Neural crest cell (in vitro differentiated cells): ENCODE data around the gene TNPO3. TPM values are rescaled to one million over a fixed set of nuclear protein-coding genes. Genes with fewer than 3 reads are reported as not detected.

Experiments used
- DNase-seq: peaks from one replicate; pipeline ENCODE4 v3.0.0; 2021; ENCODE audit warnings: low read depth, mixed read lengths, low spot score
- H3K27ac Mint-ChIP-seq: one replicate; pipeline ENCODE4 v1.8.0; 2021; ENCODE audit warnings: mild to moderate bottlenecking, mixed read lengths; ENCODE audit not compliant: unreplicated experiment
- H3K27me3 Mint-ChIP-seq: 2 replicates; pipeline ENCODE4 v1.8.0; 2021; ENCODE audit warnings: low read depth, mild to moderate bottlenecking, mixed read lengths
- H3K36me3 Mint-ChIP-seq: 2 replicates; pipeline ENCODE4 v1.8.0; 2021; ENCODE audit warnings: low read depth, mild to moderate bottlenecking, mixed read lengths
- H3K4me1 Mint-ChIP-seq: 2 replicates; pipeline ENCODE4 v1.8.0; 2021; ENCODE audit warnings: mixed read lengths
- H3K4me3 Mint-ChIP-seq: one replicate; pipeline ENCODE4 v1.8.0; 2021; ENCODE audit warnings: mild to moderate bottlenecking, mixed read lengths
- H3K9me3 Mint-ChIP-seq: 2 replicates; pipeline ENCODE4 v1.8.0; 2021; ENCODE audit warnings: mixed read lengths
- CTCF ChIP-seq: fragments of 200-600 bp; sonication (generic); conservative IDR thresholded peaks from 2 replicates; pipeline ENCODE4 v1.5.0; 2021; ENCODE audit warnings: antibody characterized with exemption, mild to moderate bottlenecking
- total RNA-seq: library from RNA; stranded (reverse); gene quantifications from 2 replicates; pipeline ENCODE4 v1.2.1, GENCODE V29; 2021

Gene TNPO3
- total RNA-seq, 1 donor from 2014 or later = 67.5 TPM

GRCh38 chr7:129024125-129024524, 30.8 kb downstream of the TNPO3 start:
- no peak for TF ChIP-seq CTCF
- H3K36me3 Mint-ChIP-seq = no peaks in the 10 kb centered on the region
- no peak overlapping the region for H3K4me3 Mint-ChIP-seq
- no peaks in the 10 kb centered on the region for H3K9me3 Mint-ChIP-seq
- no peak for DNase-seq
- H3K27ac Mint-ChIP-seq = no peak overlapping the region
- H3K4me1 Mint-ChIP-seq = no peaks in the 10 kb centered on the region
- H3K27me3 Mint-ChIP-seq = no peaks in the 10 kb centered on the region

DNA sequence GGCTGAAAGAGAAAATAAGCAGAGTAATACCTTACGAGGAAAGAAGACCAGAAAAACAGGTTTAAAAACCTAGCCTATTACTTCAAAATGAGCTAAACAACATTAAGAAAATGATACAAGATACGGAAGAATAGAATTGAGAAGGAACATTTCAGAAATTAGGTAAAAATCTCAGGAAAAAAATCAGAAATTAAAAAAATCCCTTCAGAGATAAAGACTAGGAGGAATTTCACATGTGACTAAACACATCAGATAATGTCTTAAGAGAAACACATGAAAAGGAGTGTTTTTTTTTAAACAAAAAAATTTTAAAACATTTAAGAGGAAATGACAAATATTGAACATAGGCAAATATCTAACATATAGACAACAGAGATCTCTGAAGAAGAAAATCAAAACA, 33.3 kb downstream of the TNPO3 start:
- TF ChIP-seq CTCF = no peak
- Mint-ChIP-seq H3K4me3 (no peak overlapping the region), H3K27me3 (no peaks in the 10 kb centered on the region), H3K36me3 (no peaks in the 10 kb centered on the region), H3K27ac (no peak overlapping the region), H3K9me3 (no peaks in the 10 kb centered on the region), H3K4me1 (no peaks in the 10 kb centered on the region)
- no peak for DNase-seq

DNA sequence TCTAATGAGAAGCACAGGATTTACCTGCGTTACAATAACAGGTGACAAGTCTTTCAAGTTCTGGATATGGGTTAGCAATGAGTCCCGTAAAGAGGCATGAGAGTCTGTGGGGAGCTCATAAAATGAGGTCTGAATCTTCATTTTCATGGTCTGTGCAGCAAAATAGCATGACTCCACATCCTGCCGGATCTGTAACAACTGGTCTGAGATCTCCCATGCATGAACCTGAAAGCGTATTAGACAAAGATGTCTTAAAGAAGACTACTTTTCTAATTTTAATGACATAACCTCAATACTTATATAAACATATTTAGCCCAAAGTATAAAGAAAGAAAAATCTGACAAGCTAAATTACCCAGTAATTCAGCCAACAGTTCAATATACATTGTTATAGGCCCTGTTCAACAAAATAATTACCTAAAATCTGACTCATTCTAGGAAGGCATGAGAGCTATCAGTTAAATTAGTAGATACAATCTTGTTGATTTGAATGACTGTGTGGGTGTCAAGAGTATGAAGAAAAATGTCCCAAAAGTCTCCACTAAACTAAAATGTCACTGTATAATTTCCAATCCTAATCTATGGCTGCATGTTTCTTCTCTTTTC, 36.9 kb downstream of the TNPO3 start:
- H3K9me3 Mint-ChIP-seq = no peaks in the 10 kb centered on the region
- DNase-seq = no peak
- H3K27ac Mint-ChIP-seq = no peak overlapping the region
- H3K27me3 Mint-ChIP-seq = no peaks in the 10 kb centered on the region
- TF ChIP-seq CTCF = no peak
- no peak overlapping the region for H3K4me3 Mint-ChIP-seq
- H3K4me1 Mint-ChIP-seq = no peaks in the 10 kb centered on the region
- peaks cover 7% of the 10 kb centered on the region for H3K36me3 Mint-ChIP-seq

GRCh38 chr7:129017264-129017663, 37.6 kb downstream of the TNPO3 start:
- Mint-ChIP-seq H3K4me3 (no peak overlapping the region), H3K9me3 (no peaks in the 10 kb centered on the region), H3K27ac (no peak overlapping the region), H3K4me1 (no peaks in the 10 kb centered on the region), H3K36me3 (peaks cover 7% of the 10 kb centered on the region), H3K27me3 (no peaks in the 10 kb centered on the region)
- DNase-seq = no peak
- TF ChIP-seq CTCF = no peak

DNA sequence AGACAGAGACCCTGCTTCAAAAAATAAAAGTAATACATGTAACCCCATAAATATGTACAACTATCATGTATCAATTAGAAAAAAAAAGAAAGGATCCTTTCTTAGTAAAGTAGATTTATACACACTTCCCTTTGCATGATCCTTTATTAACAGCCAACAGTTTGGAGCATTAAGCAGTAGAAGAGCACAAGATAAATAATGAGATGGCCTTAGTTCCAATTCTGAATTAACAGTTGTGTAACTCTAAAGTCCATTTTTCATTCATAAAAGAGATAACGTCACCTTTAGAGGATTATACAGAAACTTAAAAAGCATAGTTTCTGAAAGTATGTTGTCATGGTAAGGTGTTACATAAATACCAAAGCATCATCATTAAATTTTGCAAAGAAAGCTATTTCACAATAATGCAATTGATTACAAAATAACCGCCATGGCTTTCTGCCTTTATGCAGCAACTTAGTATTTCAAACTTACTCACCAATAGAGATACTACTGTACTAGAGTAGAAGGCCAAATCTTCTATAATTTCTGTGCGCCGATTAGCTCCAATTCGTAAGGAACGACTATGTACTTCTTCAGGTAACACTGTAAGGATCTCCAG, 40.3 kb downstream of the TNPO3 start:
- no peak for TF ChIP-seq CTCF
- H3K9me3 Mint-ChIP-seq = no peaks in the 10 kb centered on the region
- H3K4me3 Mint-ChIP-seq = no peak overlapping the region
- DNase-seq = no peak
- no peaks in the 10 kb centered on the region for H3K4me1 Mint-ChIP-seq
- H3K27ac Mint-ChIP-seq = no peak overlapping the region
- H3K27me3 Mint-ChIP-seq = no peaks in the 10 kb centered on the region
- H3K36me3 Mint-ChIP-seq = peaks cover 7% of the 10 kb centered on the region
